K562 (cell line): ENCODE results near the gene DDC.
"Not testable (repeated sequence)": the region's sequence is repeated elsewhere in the genome, so short reads cannot be mapped to it uniquely, and the experiment has no call there.

Source experiments
- EZH2 ChIP-seq: IDR thresholded peaks from 2 replicates; pipeline ENCODE4 v1.6.1; 2012; ENCODE audit warnings: low read depth, mild to moderate bottlenecking, inconsistent platforms, low read length, borderline replicate concordance
- FOXK2 ChIP-seq, 2 experiments: fragments of 450-650 bp; IDR thresholded peaks in 1 of 2; conservative IDR thresholded peaks in 1 of 2; 2 replicates each; pipeline ENCODE4 v1.6.1; 2016; ENCODE audit warnings: low read depth in 2 of 2, mild to moderate bottlenecking in 1 of 2
- GABPA ChIP-seq: fragments of 200-800 bp; sonication (Bioruptor generic); conservative IDR thresholded peaks from 2 replicates; pipeline ENCODE4 v1.6.1; 2016; ENCODE audit warnings: low read depth, missing genetic modification characterization, missing compliant biosample characterization
- JUNB ChIP-seq: fragments of 450-650 bp; formaldehyde crosslinking; conservative IDR thresholded peaks from 2 replicates; pipeline ENCODE4 v1.4.0; 2020; ENCODE audit warnings: mild to moderate bottlenecking
- MTA3 ChIP-seq: fragments of 450-650 bp; formaldehyde crosslinking; IDR thresholded peaks from 2 replicates; pipeline ENCODE4 v1.6.1; 2017; ENCODE audit warnings: mild to moderate bottlenecking, borderline replicate concordance
- RBM14 ChIP-seq: fragments of 200-400 bp; formaldehyde crosslinking; IDR thresholded peaks from 2 replicates; pipeline ENCODE4 v1.6.1; 2018; ENCODE audit warnings: low read depth, mild to moderate bottlenecking, low read length, moderate library complexity, borderline replicate concordance; ENCODE audit not compliant: insufficient read depth
- ZNF354B ChIP-seq: fragments of 250-450 bp; sonication (Bioruptor Pico); IDR thresholded peaks from 2 replicates; pipeline ENCODE4 v1.4.0; 2020
- TF ChIP-seq, protein P1 (sequence below): fragments of 450-650 bp; IDR thresholded peaks from 2 replicates; pipeline ENCODE4 v1.6.1; 2016
- TF ChIP-seq, protein P2 (sequence below): sonication (generic); formaldehyde crosslinking; IDR thresholded peaks from 2 replicates; pipeline ENCODE4 v1.5.0; 2020; ENCODE audit warnings: missing genetic modification reagents

DNA sequence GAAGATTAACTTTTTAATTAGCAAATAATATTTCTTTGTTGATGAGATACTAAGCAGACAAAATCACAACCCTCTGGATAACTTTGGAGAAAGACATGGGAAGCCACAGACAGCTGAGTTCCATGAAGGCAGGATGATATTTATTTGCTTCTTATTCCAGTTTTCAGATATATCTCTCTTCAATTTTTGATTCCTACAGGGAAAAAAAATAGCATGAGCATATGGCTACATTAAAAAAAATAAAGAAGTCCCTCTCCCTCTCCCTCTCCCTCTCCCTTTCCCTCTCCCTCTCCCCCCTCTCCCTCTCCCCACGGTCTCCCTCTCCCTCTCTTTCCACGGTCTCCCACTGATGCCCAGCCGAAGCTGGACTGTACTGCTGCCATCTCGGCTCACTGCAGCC, 106.6 kb downstream of the DDC start:
- TF ChIP-seq ZNF354B; EZH2; MTA3; FOXK2 (conservative IDR thresholded peaks at IDR 0.05 in 1 of 2, IDR thresholded peaks at IDR 0.05 in 1 of 2; ENCODE audit: low read depth in 2 of 2); GABPA (tag); JUNB (CRISPR knock-in tag); RBM14: not testable (repeated sequence)
- TF ChIP-seq, protein P1, sequence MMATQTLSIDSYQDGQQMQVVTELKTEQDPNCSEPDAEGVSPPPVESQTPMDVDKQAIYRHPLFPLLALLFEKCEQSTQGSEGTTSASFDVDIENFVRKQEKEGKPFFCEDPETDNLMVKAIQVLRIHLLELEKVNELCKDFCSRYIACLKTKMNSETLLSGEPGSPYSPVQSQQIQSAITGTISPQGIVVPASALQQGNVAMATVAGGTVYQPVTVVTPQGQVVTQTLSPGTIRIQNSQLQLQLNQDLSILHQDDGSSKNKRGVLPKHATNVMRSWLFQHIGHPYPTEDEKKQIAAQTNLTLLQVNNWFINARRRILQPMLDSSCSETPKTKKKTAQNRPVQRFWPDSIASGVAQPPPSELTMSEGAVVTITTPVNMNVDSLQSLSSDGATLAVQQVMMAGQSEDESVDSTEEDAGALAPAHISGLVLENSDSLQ = not testable (repeated sequence)
- TF ChIP-seq, protein P2, sequence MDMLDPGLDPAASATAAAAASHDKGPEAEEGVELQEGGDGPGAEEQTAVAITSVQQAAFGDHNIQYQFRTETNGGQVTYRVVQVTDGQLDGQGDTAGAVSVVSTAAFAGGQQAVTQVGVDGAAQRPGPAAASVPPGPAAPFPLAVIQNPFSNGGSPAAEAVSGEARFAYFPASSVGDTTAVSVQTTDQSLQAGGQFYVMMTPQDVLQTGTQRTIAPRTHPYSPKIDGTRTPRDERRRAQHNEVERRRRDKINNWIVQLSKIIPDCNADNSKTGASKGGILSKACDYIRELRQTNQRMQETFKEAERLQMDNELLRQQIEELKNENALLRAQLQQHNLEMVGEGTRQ (CRISPR knock-in tag) = not testable (repeated sequence)
